HG02571 (cell line): ENCODE results near the gene MBNL2.
A peak's percentile ranks its signal among the peaks of the same experiment; 100 is the strongest.

Source experiments
- ATAC-seq: cut with Tn5 transposase; IDR thresholded peaks from one replicate; pipeline ENCODE4 v1.9.1; 2021; ENCODE audit warnings: mild to moderate bottlenecking, moderate library complexity; ENCODE audit not compliant: unreplicated experiment

The MBNL2 gene

GRCh38 chr13:97221989-97222700 is at the start of gene MBNL2:
Gene MBNL2 (plus strand): TSS chr13:97222333. CDS start chr13:97276236, 53,903 bp downstream.
- peak; percentile 97 for ATAC-seq

GRCh38 chr13:97174638-97175037 is 47.5 kb upstream of the MBNL2 start:
- no peak for ATAC-seq

- ATAC-seq = no peak
Measured at GRCh38 chr13:97175041-97175440, 47.1 kb upstream of the MBNL2 start.

- no peak for ATAC-seq
Measured at GRCh38 chr13:97179501-97179900, 42.6 kb upstream of the MBNL2 start.

GRCh38 chr13:97182111-97182890 is 39.8 kb upstream of the MBNL2 start:
- ATAC-seq = no peak

GRCh38 chr13:97185291-97185690 is 36.8 kb upstream of the MBNL2 start:
- no peak for ATAC-seq

GRCh38 chr13:97185751-97186150 is 36.4 kb upstream of the MBNL2 start:
- no peak for ATAC-seq

GRCh38 chr13:97188207-97188606 is 33.9 kb upstream of the MBNL2 start:
- ATAC-seq = no peak

- ATAC-seq = no peak
Measured at GRCh38 chr13:97189928-97190327, 32.2 kb upstream of the MBNL2 start.

GRCh38 chr13:97191142-97191541 is 31.0 kb upstream of the MBNL2 start:
- ATAC-seq = no peak

- no peak for ATAC-seq
Measured at GRCh38 chr13:97191615-97192014, 30.5 kb upstream of the MBNL2 start.

- no peak for ATAC-seq
Measured at GRCh38 chr13:97192166-97192565, 30.0 kb upstream of the MBNL2 start.

- ATAC-seq = no peak
Measured at GRCh38 chr13:97193577-97193976, 28.6 kb upstream of the MBNL2 start.

GRCh38 chr13:97194479-97194878 is 27.7 kb upstream of the MBNL2 start:
- no peak for ATAC-seq

- ATAC-seq = no peak
Measured at GRCh38 chr13:97196340-97196739, 25.8 kb upstream of the MBNL2 start.

- peak; percentile 54 for ATAC-seq
Measured at GRCh38 chr13:97198753-97199152, 23.4 kb upstream of the MBNL2 start.

- no peak for ATAC-seq
Measured at GRCh38 chr13:97199451-97199850, 22.7 kb upstream of the MBNL2 start.

GRCh38 chr13:97200081-97200942 is 21.8 kb upstream of the MBNL2 start:
- no peak for ATAC-seq

GRCh38 chr13:97202761-97203160 is 19.4 kb upstream of the MBNL2 start:
- ATAC-seq = no peak

GRCh38 chr13:97205465-97205864 is 16.7 kb upstream of the MBNL2 start:
- no peak for ATAC-seq

- no peak for ATAC-seq
Measured at GRCh38 chr13:97205982-97206381, 16.2 kb upstream of the MBNL2 start.
